HEK293T (cell line): ENCODE results near the gene CDADC1.

Experiments
- BHLHE40 ChIP-seq: fragments of 450-650 bp; IDR thresholded peaks from 2 replicates; pipeline ENCODE4 v1.6.1; 2016; ENCODE audit warnings: mild to moderate bottlenecking, moderate library complexity, borderline replicate concordance
- CTBP1 ChIP-seq: fragments of 450-650 bp; IDR thresholded peaks from 2 replicates; pipeline ENCODE4 v1.6.1; 2016; ENCODE audit warnings: borderline replicate concordance
- ELF4 ChIP-seq: fragments of 450-650 bp; IDR thresholded peaks from 2 replicates; pipeline ENCODE4 v1.6.1; 2017; ENCODE audit warnings: antibody characterized with exemption
- FOXA1 ChIP-seq: fragments of 450-650 bp; IDR thresholded peaks from 2 replicates; pipeline ENCODE4 v1.6.1; 2016; ENCODE audit warnings: mild to moderate bottlenecking
- FOXK2 ChIP-seq: fragments of 450-650 bp; IDR thresholded peaks from 2 replicates; pipeline ENCODE4 v1.6.1; 2016; ENCODE audit warnings: mild to moderate bottlenecking
- FOXM1 ChIP-seq: fragments of 450-650 bp; IDR thresholded peaks from 2 replicates; pipeline ENCODE4 v1.6.1; 2017; ENCODE audit warnings: mild to moderate bottlenecking, borderline replicate concordance
- HDGF ChIP-seq: fragments of 450-650 bp; IDR thresholded peaks from 2 replicates; pipeline ENCODE4 v1.6.1; 2017; ENCODE audit warnings: antibody characterized with exemption, borderline replicate concordance
- L3MBTL2 ChIP-seq: fragments of 450-650 bp; conservative IDR thresholded peaks from 2 replicates; pipeline ENCODE4 v1.6.1; 2016; ENCODE audit warnings: mild to moderate bottlenecking
- LEF1 ChIP-seq: fragments of 450-650 bp; IDR thresholded peaks from 2 replicates; pipeline ENCODE4 v1.6.1; 2017; ENCODE audit warnings: mild to moderate bottlenecking, borderline replicate concordance
- PKNOX1 ChIP-seq: fragments of 450-650 bp; IDR thresholded peaks from 2 replicates; pipeline ENCODE4 v1.6.1; 2016
- SP1 ChIP-seq: fragments of 450-650 bp; IDR thresholded peaks from 2 replicates; pipeline ENCODE4 v1.6.1; 2017
- SUZ12 ChIP-seq: fragments of 450-650 bp; IDR thresholded peaks from 2 replicates; pipeline ENCODE4 v1.6.1; 2016; ENCODE audit warnings: mild to moderate bottlenecking

GRCh38 chr13:49336655-49337054, 88.9 kb downstream of the CDADC1 start:
- TF ChIP-seq ELF4 (no peak), L3MBTL2 (no peak), FOXA1 (no peak), FOXK2 (no peak), SUZ12 (no peak), BHLHE40 (no peak), SP1 (no peak), FOXM1 (no peak), CTBP1 (no peak), LEF1 (no peak), PKNOX1 (no peak), HDGF (no peak)
